Erythroblast (primary cell): ENCODE data around the gene LBHD1.

Experiments
- GATA1 ChIP-seq: IDR thresholded peaks from 2 replicates; pipeline ENCODE4 v1.6.1; 2011; ENCODE audit warnings: low read depth, mild to moderate bottlenecking, control low read depth, low read length, moderate library complexity
- POLR2A ChIP-seq: IDR thresholded peaks from 2 replicates; pipeline ENCODE4 v1.6.1; 2011; ENCODE audit warnings: mild to moderate bottlenecking, low read length

GRCh38 chr11:62708793-62709192, 36.7 kb upstream of the LBHD1 start:
- TF ChIP-seq POLR2A (no peak), GATA1 (no peak)
